ENCODE measurements around the gene SH3RF2.

- TF ChIP-seq CTCF (IDR thresholded peaks at IDR 0.05) (no peak), EP300 (IDR thresholded peaks at IDR 0.05) (no peak)
Measured at GRCh38 chr5:146003852-146004251, 67.5 kb downstream of the SH3RF2 start.

Measured in upper lobe of left lung (tissue), 4 donors.